ENCODE data around the gene ANGPTL5.
"Not testable (repeated sequence)": the region's sequence is repeated elsewhere in the genome, so short reads cannot be mapped to it uniquely, and the experiment has no call there.

ANGPTL5 gene

DNA sequence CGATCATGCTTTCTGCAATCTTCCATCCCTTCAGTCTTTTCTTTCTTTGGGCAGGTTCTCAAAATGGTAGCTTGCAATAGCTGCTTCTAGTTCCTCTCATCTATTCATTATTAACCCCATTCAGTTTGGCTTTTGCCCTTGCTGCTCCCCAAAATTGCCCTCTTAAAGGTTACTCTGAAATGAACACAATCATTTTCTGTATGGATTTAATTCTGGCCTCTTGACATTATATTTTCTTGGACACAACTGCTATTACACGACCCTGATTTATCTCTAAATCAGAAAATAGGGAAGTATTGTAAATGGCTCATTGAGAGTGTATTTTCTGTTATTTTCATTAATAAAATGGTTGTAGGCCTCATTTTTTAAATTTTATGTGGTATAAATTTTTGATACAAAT is at the start of gene ANGPTL5:
ANGPTL5 (minus strand) TSS at position 101 of the 400 bp plus-strand sequence. CDS start 8,613 bp downstream, outside the sequence.
- H3K4me3 ChIP-seq: peak within 1 kb of the TSS; percentile 79
- H3K27ac ChIP-seq: peak within 1 kb of the TSS; percentile 89 to 94
- DNase-seq (ENCODE audit: low spot score): no peak
- TF ChIP-seq, protein P1, sequence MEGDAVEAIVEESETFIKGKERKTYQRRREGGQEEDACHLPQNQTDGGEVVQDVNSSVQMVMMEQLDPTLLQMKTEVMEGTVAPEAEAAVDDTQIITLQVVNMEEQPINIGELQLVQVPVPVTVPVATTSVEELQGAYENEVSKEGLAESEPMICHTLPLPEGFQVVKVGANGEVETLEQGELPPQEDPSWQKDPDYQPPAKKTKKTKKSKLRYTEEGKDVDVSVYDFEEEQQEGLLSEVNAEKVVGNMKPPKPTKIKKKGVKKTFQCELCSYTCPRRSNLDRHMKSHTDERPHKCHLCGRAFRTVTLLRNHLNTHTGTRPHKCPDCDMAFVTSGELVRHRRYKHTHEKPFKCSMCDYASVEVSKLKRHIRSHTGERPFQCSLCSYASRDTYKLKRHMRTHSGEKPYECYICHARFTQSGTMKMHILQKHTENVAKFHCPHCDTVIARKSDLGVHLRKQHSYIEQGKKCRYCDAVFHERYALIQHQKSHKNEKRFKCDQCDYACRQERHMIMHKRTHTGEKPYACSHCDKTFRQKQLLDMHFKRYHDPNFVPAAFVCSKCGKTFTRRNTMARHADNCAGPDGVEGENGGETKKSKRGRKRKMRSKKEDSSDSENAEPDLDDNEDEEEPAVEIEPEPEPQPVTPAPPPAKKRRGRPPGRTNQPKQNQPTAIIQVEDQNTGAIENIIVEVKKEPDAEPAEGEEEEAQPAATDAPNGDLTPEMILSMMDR (IDR thresholded peaks at IDR 0.05): no peak

DNA sequence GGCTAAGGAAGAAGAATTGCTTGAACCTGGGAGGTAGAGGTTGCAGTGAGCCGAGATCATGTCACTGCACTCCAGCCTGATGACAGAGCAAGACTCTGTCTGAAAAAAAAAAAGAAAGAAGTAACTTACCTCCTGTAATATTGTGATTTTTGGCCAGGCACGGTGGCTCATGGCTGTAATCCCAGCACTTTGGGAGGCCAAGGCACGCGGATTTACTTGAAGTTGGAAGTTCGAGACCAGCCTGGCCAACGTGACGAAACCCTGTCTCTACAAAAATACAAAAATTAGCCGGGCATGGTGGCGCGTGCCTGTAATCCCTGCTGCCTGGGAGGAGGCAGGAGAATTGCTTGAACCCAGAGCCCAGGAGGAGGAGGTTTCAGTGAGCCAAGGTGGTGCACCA is 47.9 kb upstream of the ANGPTL5 start:
- DNase-seq (ENCODE audit: low spot score); H3K4me3 ChIP-seq; H3K27ac ChIP-seq: not testable (repeated sequence)

DNA sequence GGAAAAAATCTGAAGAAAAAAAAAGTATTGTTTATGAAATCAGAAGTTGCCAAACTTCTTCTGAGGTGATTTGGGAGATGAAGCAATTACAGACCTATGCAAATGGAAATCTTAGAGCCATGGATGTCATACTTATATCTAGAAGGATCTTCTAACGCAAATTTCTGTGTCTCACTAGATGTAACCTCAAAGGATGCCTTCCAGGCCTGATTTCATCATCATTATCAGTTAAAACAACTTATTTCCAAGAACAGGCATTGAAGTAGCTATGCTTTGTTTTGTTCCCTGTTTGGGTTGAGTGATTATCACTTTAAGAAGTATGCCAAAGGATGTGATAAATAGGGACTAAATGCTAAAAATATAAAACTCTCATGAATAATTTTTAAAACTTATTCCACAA is 43.9 kb upstream of the ANGPTL5 start:
- TF ChIP-seq, protein P1 (IDR thresholded peaks at IDR 0.05): no peak
- no peak for DNase-seq (ENCODE audit: low spot score)
- H3K4me3 ChIP-seq: no peak overlapping the region
- H3K27ac ChIP-seq: no peak overlapping the region

DNA sequence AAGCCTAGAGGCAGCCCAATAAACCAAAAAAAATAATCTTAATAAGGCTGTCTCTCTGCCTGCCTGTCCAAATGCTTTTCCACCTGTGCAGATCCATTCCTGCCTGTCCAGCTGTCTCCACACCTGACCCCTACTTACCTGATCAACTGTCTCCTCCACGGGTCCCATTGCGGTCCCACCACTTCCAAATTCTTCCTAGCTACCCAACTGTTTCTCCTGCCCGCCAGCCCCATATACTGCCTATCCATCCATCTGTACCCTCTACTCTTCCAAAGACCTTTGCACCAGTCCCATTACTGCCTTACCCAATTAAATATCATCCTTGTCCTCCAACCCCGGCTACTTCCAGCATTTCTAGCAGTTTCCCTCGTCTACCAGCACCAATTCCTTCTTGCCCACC is 39.4 kb upstream of the ANGPTL5 start:
- TF ChIP-seq, protein P1 (IDR thresholded peaks at IDR 0.05): no peak
- Histone ChIP-seq H3K27ac (no peak overlapping the region), H3K4me3 (no peak overlapping the region)
- DNase-seq (ENCODE audit: low spot score): no peak

DNA sequence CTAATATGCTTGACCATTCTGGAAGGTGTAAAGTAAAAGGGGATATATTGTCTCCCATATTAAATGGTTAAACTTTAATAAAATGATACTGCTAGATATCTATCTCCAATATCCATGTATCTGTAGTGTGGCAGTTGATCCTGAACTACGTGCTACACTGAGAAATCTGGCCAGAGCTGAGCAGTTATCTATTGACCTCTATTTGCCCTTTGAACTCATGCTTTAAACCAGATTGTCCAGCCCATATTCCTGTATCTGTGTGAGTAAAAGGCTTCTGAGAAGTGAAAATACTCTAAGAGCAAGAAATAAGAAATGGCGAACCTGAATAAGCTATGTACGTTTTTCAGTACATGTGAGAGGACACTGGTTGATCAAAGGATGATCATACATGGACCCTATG is 39.0 kb upstream of the ANGPTL5 start:
- no peak for DNase-seq (ENCODE audit: low spot score)
- TF ChIP-seq, protein P1 (IDR thresholded peaks at IDR 0.05): no peak
- no peak overlapping the region for H3K4me3 ChIP-seq
- no peak overlapping the region for H3K27ac ChIP-seq

DNA sequence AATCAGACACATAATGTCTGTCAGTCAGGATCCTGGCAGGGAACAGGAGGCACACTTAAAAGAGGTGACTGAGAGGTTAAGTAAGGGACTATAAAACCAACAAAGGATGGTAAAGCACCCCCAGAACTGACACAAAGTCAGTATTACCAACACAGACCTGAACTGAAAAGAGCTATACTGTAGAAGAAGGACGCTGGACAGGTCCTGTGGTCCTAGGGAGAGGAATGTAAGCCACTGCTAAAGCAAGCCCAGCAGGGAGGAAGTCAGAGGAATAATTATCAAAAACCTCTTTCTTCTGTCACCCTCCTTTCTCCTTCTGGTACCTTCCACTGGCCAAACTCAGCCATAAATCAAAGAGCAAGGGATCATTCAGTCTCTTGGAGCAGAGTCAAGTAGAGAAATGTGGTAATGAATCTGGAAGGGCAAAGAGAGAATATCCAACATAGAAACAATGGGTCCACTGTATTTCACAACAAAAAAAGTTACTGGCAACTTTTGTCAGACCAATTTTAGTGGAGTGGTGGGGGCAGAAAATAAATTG is 33.4 kb upstream of the ANGPTL5 start:
- H3K4me3 ChIP-seq: no peak overlapping the region
- no peak overlapping the region for H3K27ac ChIP-seq
- TF ChIP-seq, protein P1 (IDR thresholded peaks at IDR 0.05): no peak
- no peak for DNase-seq (ENCODE audit: low spot score)

DNA sequence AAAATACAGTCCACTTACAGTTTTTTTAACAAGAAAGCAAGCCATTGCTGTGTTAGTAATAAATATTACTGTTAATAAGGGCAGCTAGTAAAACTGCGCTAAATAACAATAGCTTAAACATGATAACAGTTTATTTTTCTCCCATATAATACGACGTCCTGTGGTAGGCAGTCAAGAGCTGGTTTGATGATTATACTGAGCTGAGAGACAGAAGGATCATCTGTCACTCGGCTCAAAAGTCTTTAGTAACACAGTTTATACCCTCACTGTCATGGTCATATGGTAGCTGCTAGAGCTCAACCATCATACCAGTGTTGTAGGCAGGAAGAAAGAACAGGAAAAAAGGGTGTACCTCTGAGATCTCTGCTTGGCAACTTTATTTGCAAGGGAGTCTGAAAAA is 29.1 kb upstream of the ANGPTL5 start:
- TF ChIP-seq, protein P1 (IDR thresholded peaks at IDR 0.05): no peak
- H3K27ac ChIP-seq: no peak overlapping the region

DNA sequence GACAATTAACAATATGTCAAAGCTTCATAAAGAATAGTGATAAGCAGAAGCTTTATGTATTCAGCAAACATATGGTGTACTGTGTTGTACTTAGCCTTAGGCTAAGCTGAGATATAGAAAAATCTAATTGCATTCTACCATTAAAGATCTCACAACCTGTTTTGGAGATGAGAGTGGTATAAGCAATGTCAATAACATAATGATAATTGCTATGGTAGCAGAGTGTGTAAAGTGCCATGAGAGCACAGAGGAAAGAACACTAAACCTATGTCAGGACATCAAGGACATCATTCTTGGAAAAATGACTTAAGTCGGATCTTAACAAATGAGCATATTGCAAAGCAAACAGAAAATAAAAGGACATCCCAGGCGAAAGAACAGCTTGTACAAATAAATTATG is 28.6 kb upstream of the ANGPTL5 start:
- DNase-seq (ENCODE audit: low spot score): no peak
- H3K27ac ChIP-seq: no peak overlapping the region
- no peak overlapping the region for H3K4me3 ChIP-seq
- TF ChIP-seq, protein P1 (IDR thresholded peaks at IDR 0.05): no peak

More for the DNA sequence above, 29.1 kb upstream of the ANGPTL5 start:
- no peak overlapping the region for H3K4me3 ChIP-seq
- no peak for DNase-seq (ENCODE audit: low spot score)
